Measurements from ENCODE around the gene TBC1D14. TPM values are rescaled to one million over a fixed set of nuclear protein-coding genes. Genes with fewer than 3 reads are reported as not detected.

Gene TBC1D14
- total and polyA plus RNA-seq, 2 of the 8 experiments (the other 6 are each of a cell fraction or from before 2014, with no cell fraction given), result 45.6 to 48.2 TPM

DNA sequence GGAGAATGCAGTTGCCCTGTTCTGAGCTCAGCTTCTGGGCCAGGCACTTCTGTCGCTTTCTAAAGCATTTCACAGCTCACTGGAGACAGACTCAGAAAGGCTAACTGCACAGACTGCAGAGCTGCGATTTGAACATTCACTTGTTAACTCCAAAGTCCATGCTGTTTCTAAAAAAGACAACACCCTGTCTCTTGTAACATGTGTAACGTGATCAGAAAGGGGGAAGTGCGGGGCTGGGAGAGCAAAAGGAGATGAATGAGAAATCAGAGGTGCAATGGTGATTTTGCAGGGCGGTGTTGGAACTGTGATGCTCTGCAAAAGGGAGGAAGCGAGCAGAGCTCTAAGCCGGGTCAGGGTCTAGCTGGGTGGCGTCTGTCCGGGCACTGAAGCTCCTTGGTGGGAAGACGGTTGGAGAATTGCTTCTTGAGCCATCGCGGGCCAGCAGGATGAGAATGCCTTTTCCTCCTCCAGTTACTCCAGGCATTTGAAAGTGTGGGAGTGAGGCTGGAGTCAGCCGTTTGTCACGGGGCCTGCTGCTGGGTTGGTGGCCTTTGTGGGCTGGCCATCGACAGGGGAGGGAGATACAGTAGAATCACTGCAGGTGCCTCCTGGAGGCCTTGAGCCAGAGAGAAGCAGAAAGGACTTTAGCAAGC lies 20.3 kb downstream of the TBC1D14 start (continued):
- TF ChIP-seq ATF3 (IDR thresholded peaks at IDR 0.05; ENCODE audit: insufficient read depth, low read depth, low read length) (no peak), PHF8 (conservative IDR thresholded peaks at IDR 0.05; ENCODE audit: low read depth, low read length) (no peak), NANOG (IDR thresholded peaks at IDR 0.05; ENCODE audit: insufficient read depth, low read depth, low read length, poor library complexity, severe bottlenecking) (no peak), TAF1 (IDR thresholded peaks at IDR 0.05; ENCODE audit: low read depth, low read length) (no peak), JUND (IDR thresholded peaks at IDR 0.05; ENCODE audit: low read length) (no peak)
- TF ChIP-seq, protein P1, sequence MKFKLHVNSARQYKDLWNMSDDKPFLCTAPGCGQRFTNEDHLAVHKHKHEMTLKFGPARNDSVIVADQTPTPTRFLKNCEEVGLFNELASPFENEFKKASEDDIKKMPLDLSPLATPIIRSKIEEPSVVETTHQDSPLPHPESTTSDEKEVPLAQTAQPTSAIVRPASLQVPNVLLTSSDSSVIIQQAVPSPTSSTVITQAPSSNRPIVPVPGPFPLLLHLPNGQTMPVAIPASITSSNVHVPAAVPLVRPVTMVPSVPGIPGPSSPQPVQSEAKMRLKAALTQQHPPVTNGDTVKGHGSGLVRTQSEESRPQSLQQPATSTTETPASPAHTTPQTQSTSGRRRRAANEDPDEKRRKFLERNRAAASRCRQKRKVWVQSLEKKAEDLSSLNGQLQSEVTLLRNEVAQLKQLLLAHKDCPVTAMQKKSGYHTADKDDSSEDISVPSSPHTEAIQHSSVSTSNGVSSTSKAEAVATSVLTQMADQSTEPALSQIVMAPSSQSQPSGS (IDR thresholded peaks at IDR 0.05; ENCODE audit: low read length), result no peak
